Caco-2 (cell line): ENCODE data around the gene MZT2A. TPM values are rescaled to one million over a fixed set of nuclear protein-coding genes. Genes with fewer than 3 reads are reported as not detected.

ENCODE experiments used
- microRNA-seq: library from miRNA; unstranded; fragments of <30 nt; microRNA quantifications from one replicate; pipeline ENCODE4 v1.2.0, GENCODE V29; 2022
- total RNA-seq: library from RNA; stranded (reverse); gene quantifications from 2 replicates; pipeline ENCODE4 v1.2.3, GENCODE V29; 2022

Gene MZT2A
- total RNA-seq, 1 experiment from 2014 or later = 275 TPM

Small RNAs within 50 kb of the gene (microRNA-seq; reads per million reads assigned to microRNA genes)
- not detected for gene MIR4784

Other genes starting within 250 kb of the MZT2A start
- 0.23 and 0.39 TPM in 2 replicates for gene RAB6D, start 128.2 kb downstream of the MZT2A start, total RNA-seq
- 0.23 TPM in 1 of 2 replicates, not detected in the other for gene TUBA3D, start 16.3 kb downstream of the MZT2A start, total RNA-seq
- gene CCDC74A, start 35.5 kb upstream of the MZT2A start, total RNA-seq = 0.36 TPM in 1 of 2 replicates, not detected in the other